GM23248 (cell line): ENCODE data around the gene PRDX2.

Source experiments
- EZH2 ChIP-seq: fragments of 200-600 bp; sonication (generic); IDR thresholded peaks from 2 replicates; pipeline ENCODE4 v1.6.1; 2018; ENCODE audit warnings: antibody characterized with exemption, mild to moderate bottlenecking; ENCODE audit not compliant: insufficient read depth, poor library complexity, severe bottlenecking
- EZH2phosphoT487 ChIP-seq: fragments of 200-600 bp; sonication (generic); IDR thresholded peaks from 2 replicates; pipeline ENCODE4 v1.6.1; 2018; ENCODE audit warnings: antibody characterized with exemption, moderate library complexity, mild to moderate bottlenecking, low read depth; ENCODE audit not compliant: insufficient read depth

- TF ChIP-seq EZH2 = no peak
- TF ChIP-seq EZH2phosphoT487 = no peak
Observed at GRCh38 chr19:12789904-12790619, 11.5 kb downstream of the PRDX2 start.
